Sciatic nerve (tissue), 2 donors: ENCODE measurements around the gene ACER1. TPM values are rescaled to one million over a fixed set of nuclear protein-coding genes. Genes with fewer than 3 reads are reported as not detected.
"Not testable (repeated sequence)": the region's sequence is repeated elsewhere in the genome, so short reads cannot be mapped to it uniquely, and the experiment has no call there.

Experiments used
- ATAC-seq: fragments of 200-7000 bp; cut with Tn5 transposase; one replicate; pipeline ENCODE4 v1.9.1; 2020; ENCODE audit warnings: mild to moderate bottlenecking, moderate library complexity
- DNase-seq: peaks from one replicate; pipeline ENCODE4 v3.0.0-alpha.2; 2020; ENCODE audit warnings: low spot score
- intact Hi-C: fragments of 100-400 bp; cut with DNase I; formaldehyde crosslinking; loops from one replicate; pipeline ENCODE4 v1.14.2; 2022
- total RNA-seq: library from RNA; stranded (reverse); fragmentation: NEBNext Ultra II Directional; extraction: Animal tissue kit (Norgen Biotek cat#: 25700); gene quantifications from one replicate; pipeline ENCODE4 v1.2.1, GENCODE V29; 2021
- donor health status: DM: no; HTN: no; CAD: no.
- donor health status: DM: no; HTN: no; CAD: no.

The ACER1 gene
- not detected for total RNA-seq

GRCh38 chr19:6333439-6333838, at the start of gene ACER1:
ACER1 (minus strand) TSS chr19:6333612; CDS start chr19:6333551, 61 bp downstream.
- intact Hi-C loops: no loop called here
- ATAC-seq (no peak), DNase-seq (no peak)

GRCh38 chr19:6383188-6383587, 49.8 kb upstream of the ACER1 start:
- intact Hi-C loops: no loop called here
- DNase-seq: no peak
- ATAC-seq: no peak

GRCh38 chr19:6381030-6381750, 47.8 kb upstream of the ACER1 start:
- no peak for ATAC-seq
- intact Hi-C loops: no loop called here
- no peak for DNase-seq

- intact Hi-C loops: no loop called here
- ATAC-seq (no peak), DNase-seq (no peak)
Observed at GRCh38 chr19:6379744-6380143, 46.3 kb upstream of the ACER1 start.

GRCh38 chr19:6378486-6378885, 45.1 kb upstream of the ACER1 start:
- ATAC-seq: no peak
- intact Hi-C loops: no loop called here
- no peak for DNase-seq

- intact Hi-C loops: no loop called here
- ATAC-seq: no peak
- DNase-seq: no peak
Observed at GRCh38 chr19:6378041-6378440, 44.6 kb upstream of the ACER1 start.

GRCh38 chr19:6376512-6377190, 43.2 kb upstream of the ACER1 start:
- ATAC-seq (no peak), DNase-seq (no peak)
- intact Hi-C loops: no loop called here

GRCh38 chr19:6375411-6376010, 42.1 kb upstream of the ACER1 start, which contains the start of gene PSPN:
PSPN (minus strand) TSS chr19:6375933; CDS start chr19:6375849, 84 bp downstream.
- intact Hi-C loops: no loop called here
- ATAC-seq (no peak), DNase-seq (no peak)

GRCh38 chr19:6374711-6375410, 41.4 kb upstream of the ACER1 start:
- ATAC-seq: no peak
- intact Hi-C loops: no loop called here
- DNase-seq: no peak

- no peak for ATAC-seq
- no peak for DNase-seq
- intact Hi-C loops: no loop called here
Observed at GRCh38 chr19:6374161-6374709, 40.8 kb upstream of the ACER1 start.

- intact Hi-C loops: no loop called here
- DNase-seq (no peak), ATAC-seq (no peak)
Observed at GRCh38 chr19:6373813-6374108, 40.3 kb upstream of the ACER1 start.

GRCh38 chr19:6373096-6373812, 39.8 kb upstream of the ACER1 start:
- intact Hi-C loops: no loop called here
- peak; percentile 100 for DNase-seq
- ATAC-seq: peak; percentile 93

GRCh38 chr19:6372594-6373095, 39.2 kb upstream of the ACER1 start, which contains the start of gene ALKBH7:
ALKBH7 (plus strand) TSS chr19:6372794; CDS start chr19:6372821, 27 bp downstream.
- DNase-seq: peak; percentile 99
- ATAC-seq: peak; percentile 89
- intact Hi-C loops: no loop called here

- ATAC-seq (no peak), DNase-seq (no peak)
- intact Hi-C loops: no loop called here
Observed at GRCh38 chr19:6364353-6364752, 30.9 kb upstream of the ACER1 start.

GRCh38 chr19:6362351-6362801, 29.0 kb upstream of the ACER1 start:
- ATAC-seq: no peak
- intact Hi-C loops: no loop called here
- no peak for DNase-seq

GRCh38 chr19:6362027-6362350, 28.6 kb upstream of the ACER1 start:
- intact Hi-C loops: no loop called here
- no peak for DNase-seq
- peak; percentile 16 for ATAC-seq

- ATAC-seq, intact Hi-C loops, DNase-seq: not testable (repeated sequence)
Observed at GRCh38 chr19:6360857-6361216, 27.4 kb upstream of the ACER1 start.

GRCh38 chr19:6360445-6360844, 27.0 kb upstream of the ACER1 start:
- intact Hi-C loops, DNase-seq, ATAC-seq: not testable (repeated sequence)
